Dendritic cell treated with granulocyte-macrophage colony-stimulating factor and Interleukin-4, amounts not matched to agents 40 ng/mL and 50 ng/mL, for 4 days (primary cell): ENCODE data around the gene CYP2S1.
A peak's percentile ranks its signal among the peaks of the same experiment; 100 is the strongest.
"Not testable (repeated sequence)": the region's sequence is repeated elsewhere in the genome, so short reads cannot be mapped to it uniquely, and the experiment has no call there.

Source experiments
- H3K27ac Mint-ChIP-seq: one replicate; pipeline ENCODE4 v1.8.0; 2022; ENCODE audit warnings: mild to moderate bottlenecking, mixed read lengths
- H3K27me3 Mint-ChIP-seq: one replicate; pipeline ENCODE4 v1.8.0; 2022; ENCODE audit warnings: mild to moderate bottlenecking, mixed read lengths
- H3K36me3 Mint-ChIP-seq: one replicate; pipeline ENCODE4 v1.8.0; 2022; ENCODE audit warnings: low read depth, mixed read lengths
- H3K4me1 Mint-ChIP-seq: one replicate; pipeline ENCODE4 v1.8.0; 2022; ENCODE audit warnings: low read depth, mixed read lengths
- H3K4me3 Mint-ChIP-seq: one replicate; pipeline ENCODE4 v1.8.0; 2022; ENCODE audit warnings: mild to moderate bottlenecking, moderate library complexity, mixed read lengths
- H3K9me3 Mint-ChIP-seq: one replicate; pipeline ENCODE4 v1.8.0; 2022; ENCODE audit warnings: mixed read lengths
- intact Hi-C: fragments of 100-400 bp; cut with micrococcal nuclease; formaldehyde crosslinking; loops from one replicate; pipeline ENCODE4 v1.15.0; 2022

CYP2S1 gene

GRCh38 chr19:41225238-41226052 is 32.4 kb downstream of the CYP2S1 start:
- peaks cover 68% of the 10 kb centered on the region for H3K27me3 Mint-ChIP-seq
- peaks cover 34% of the 10 kb centered on the region for H3K4me1 Mint-ChIP-seq
- H3K9me3 Mint-ChIP-seq: no peaks in the 10 kb centered on the region
- intact Hi-C loops: no loop called here
- peak overlapping the region; percentile 31 for H3K27ac Mint-ChIP-seq
- H3K4me3 Mint-ChIP-seq: peak overlapping the region; percentile 66
- H3K36me3 Mint-ChIP-seq: no peaks in the 10 kb centered on the region

GRCh38 chr19:41226053-41226873 is 33.2 kb downstream of the CYP2S1 start:
- H3K27me3 Mint-ChIP-seq: peaks cover 60% of the 10 kb centered on the region
- no peaks in the 10 kb centered on the region for H3K36me3 Mint-ChIP-seq
- H3K9me3 Mint-ChIP-seq: no peaks in the 10 kb centered on the region
- peak overlapping the region; percentile 31 for H3K27ac Mint-ChIP-seq
- intact Hi-C loops: no loop called here
- H3K4me1 Mint-ChIP-seq: peaks cover 31% of the 10 kb centered on the region
- peak overlapping the region; percentile 62 for H3K4me3 Mint-ChIP-seq

- peak overlapping the region; percentile 62 for H3K4me3 Mint-ChIP-seq
- peaks cover 55% of the 10 kb centered on the region for H3K27me3 Mint-ChIP-seq
- no peaks in the 10 kb centered on the region for H3K9me3 Mint-ChIP-seq
- H3K4me1 Mint-ChIP-seq: peaks cover 31% of the 10 kb centered on the region
- H3K36me3 Mint-ChIP-seq: no peaks in the 10 kb centered on the region
- intact Hi-C loops: no loop called here
- no peak overlapping the region for H3K27ac Mint-ChIP-seq
Observed at GRCh38 chr19:41226874-41227390, 33.9 kb downstream of the CYP2S1 start.

GRCh38 chr19:41228486-41228885 is 35.5 kb downstream of the CYP2S1 start:
- H3K27ac Mint-ChIP-seq: no peak overlapping the region
- H3K4me3 Mint-ChIP-seq: no peak overlapping the region
- H3K27me3 Mint-ChIP-seq: peaks cover 42% of the 10 kb centered on the region
- H3K4me1 Mint-ChIP-seq: peaks cover 25% of the 10 kb centered on the region
- H3K9me3 Mint-ChIP-seq: no peaks in the 10 kb centered on the region
- H3K36me3 Mint-ChIP-seq: no peaks in the 10 kb centered on the region
- intact Hi-C loops: no loop called here

GRCh38 chr19:41229338-41229737 is 36.3 kb downstream of the CYP2S1 start:
- H3K27me3 Mint-ChIP-seq: peaks cover 33% of the 10 kb centered on the region
- H3K4me3 Mint-ChIP-seq, H3K27ac Mint-ChIP-seq, H3K9me3 Mint-ChIP-seq, H3K36me3 Mint-ChIP-seq, intact Hi-C loops: not testable (repeated sequence)
- H3K4me1 Mint-ChIP-seq: peaks cover 24% of the 10 kb centered on the region

GRCh38 chr19:41230067-41230857 is 37.2 kb downstream of the CYP2S1 start:
- intact Hi-C loops: no loop called here
- Mint-ChIP-seq H3K4me1 (peaks cover 26% of the 10 kb centered on the region), H3K27ac (no peak overlapping the region), H3K9me3 (no peaks in the 10 kb centered on the region), H3K27me3 (peaks cover 25% of the 10 kb centered on the region), H3K4me3 (no peak overlapping the region), H3K36me3 (no peaks in the 10 kb centered on the region)

GRCh38 chr19:41232686-41233085 is 39.7 kb downstream of the CYP2S1 start:
- Mint-ChIP-seq H3K36me3 (no peaks in the 10 kb centered on the region), H3K9me3 (no peaks in the 10 kb centered on the region), H3K4me1 (peaks cover 14% of the 10 kb centered on the region), H3K27ac (peak overlapping the region; percentile 71), H3K4me3 (no peak overlapping the region), H3K27me3 (peaks cover 8% of the 10 kb centered on the region)
- intact Hi-C loops: loop anchor here (2.0 kb wide), 1 partner anchor 30 kb away; no protein-coding TSS in a partner anchor

GRCh38 chr19:41233748-41234240 is 40.8 kb downstream of the CYP2S1 start:
- intact Hi-C loops: loop anchor here (2.0 kb wide), 1 partner anchor 29 kb away; no protein-coding TSS in a partner anchor
- H3K27me3 Mint-ChIP-seq: peaks cover 5% of the 10 kb centered on the region
- peak overlapping the region; percentile 71 for H3K27ac Mint-ChIP-seq
- peaks cover 25% of the 10 kb centered on the region for H3K4me1 Mint-ChIP-seq
- no peaks in the 10 kb centered on the region for H3K9me3 Mint-ChIP-seq
- H3K36me3 Mint-ChIP-seq: no peaks in the 10 kb centered on the region
- no peak overlapping the region for H3K4me3 Mint-ChIP-seq

- Mint-ChIP-seq H3K27ac (peak overlapping the region; percentile 71), H3K4me3 (no peak overlapping the region), H3K4me1 (peaks cover 31% of the 10 kb centered on the region), H3K9me3 (no peaks in the 10 kb centered on the region), H3K27me3 (peaks cover 10% of the 10 kb centered on the region), H3K36me3 (no peaks in the 10 kb centered on the region)
- intact Hi-C loops: no loop called here
Observed at GRCh38 chr19:41234512-41235168, 41.6 kb downstream of the CYP2S1 start.

GRCh38 chr19:41235480-41235879 is 42.5 kb downstream of the CYP2S1 start:
- H3K9me3 Mint-ChIP-seq: no peaks in the 10 kb centered on the region
- H3K27ac Mint-ChIP-seq: no peak overlapping the region
- intact Hi-C loops: no loop called here
- no peaks in the 10 kb centered on the region for H3K36me3 Mint-ChIP-seq
- H3K27me3 Mint-ChIP-seq: peaks cover 11% of the 10 kb centered on the region
- no peak overlapping the region for H3K4me3 Mint-ChIP-seq
- H3K4me1 Mint-ChIP-seq: peaks cover 31% of the 10 kb centered on the region

- intact Hi-C loops: no loop called here
- Mint-ChIP-seq H3K36me3 (no peaks in the 10 kb centered on the region), H3K27me3 (peaks cover 11% of the 10 kb centered on the region), H3K4me3 (no peak overlapping the region), H3K27ac (peak overlapping the region; percentile 12), H3K4me1 (peaks cover 25% of the 10 kb centered on the region), H3K9me3 (no peaks in the 10 kb centered on the region)
Observed at GRCh38 chr19:41238244-41238643, 45.2 kb downstream of the CYP2S1 start.

GRCh38 chr19:41239363-41239762 is 46.3 kb downstream of the CYP2S1 start:
- Mint-ChIP-seq H3K27ac (no peak overlapping the region), H3K4me1 (peaks cover 19% of the 10 kb centered on the region), H3K4me3 (no peak overlapping the region), H3K9me3 (no peaks in the 10 kb centered on the region), H3K27me3 (peaks cover 11% of the 10 kb centered on the region), H3K36me3 (no peaks in the 10 kb centered on the region)
- intact Hi-C loops: no loop called here

- no peak overlapping the region for H3K4me3 Mint-ChIP-seq
- no peak overlapping the region for H3K27ac Mint-ChIP-seq
- intact Hi-C loops: no loop called here
Observed at GRCh38 chr19:41239961-41240574, 47.0 kb downstream of the CYP2S1 start.

More at GRCh38 chr19:41239961-41240574, 47.0 kb downstream of the CYP2S1 start:
- Mint-ChIP-seq H3K9me3 (no peaks in the 10 kb centered on the region), H3K36me3 (no peaks in the 10 kb centered on the region), H3K27me3 (peaks cover 11% of the 10 kb centered on the region), H3K4me1 (peaks cover 17% of the 10 kb centered on the region)
